Ovary (tissue), 9 donors: Measurements from ENCODE around the gene GLP1R. TPM values are rescaled to one million over a fixed set of nuclear protein-coding genes. Genes with fewer than 3 reads are reported as not detected.

Experiments used
- DNase-seq, 5 donors: peaks; one replicate each; pipeline ENCODE4 v3.0.0-alpha.2; 2019 to 2020
- H3K27ac ChIP-seq, 2 donors: fragments of 200-600 bp; one replicate each; pipeline versions ENCODE4 v1.5.1 to v1.8.0; 2019 to 2022
- H3K27me3 ChIP-seq: fragments of 200-600 bp; one replicate; pipeline ENCODE4 v1.8.0; 2022
- H3K36me3 ChIP-seq: fragments of 200-600 bp; sonication (generic); one replicate; pipeline ENCODE4 v1.5.1; 2019
- H3K4me1 ChIP-seq: one replicate; pipeline ENCODE4 v1.8.1; 2013; ENCODE audit warnings: mild to moderate bottlenecking, moderate library complexity; ENCODE audit not compliant: insufficient read depth
- H3K4me3 ChIP-seq: fragments of 200-600 bp; sonication (generic); one replicate; pipeline ENCODE4 v1.5.1; 2017
- H3K9me3 ChIP-seq, 2 donors: fragments of 200-600 bp in 1 of 2; sonication (generic) in 1 of 2; one replicate each; pipeline versions ENCODE4 v1.5.1 to v1.8.1; 2013 to 2019; ENCODE audit warnings: mild to moderate bottlenecking in 1 of 2, moderate library complexity in 1 of 2
- EP300 ChIP-seq: sonication (generic); formaldehyde crosslinking; IDR thresholded peaks from one replicate; pipeline ENCODE4 v1.6.1; 2017; ENCODE audit warnings: antibody characterized with exemption
- POLR2A ChIP-seq: fragments of 450-650 bp; IDR thresholded peaks from one replicate; pipeline ENCODE4 v1.6.1; 2017; ENCODE audit warnings: antibody characterized with exemption, mild to moderate bottlenecking, moderate library complexity
- WGBS, 3 donors: extraction: QIAGEN DNeasy Blood & Tissue Kit in 1 of 3; methylation state at CpG; one replicate each; pipeline versions ENCODE4 v1.1.5 to v1.1.7; 2013 to 2017; 5-methylcytosine and 5-hydroxymethylcytosine counted together
- intact Hi-C, 4 donors: fragments of 100-400 bp; cut with DNase I; formaldehyde crosslinking; loops; one replicate each; pipeline versions ENCODE4 v1.11.0 to v1.15.1; 2022 to 2023
- polyA plus RNA-seq, 2 donors: library from polyadenylated mRNA; stranded (reverse); fragments of 200-250 nt in 1 of 2; fragments of 350-450 nt in 1 of 2; fragmentation: Illumina TruSeq in 1 of 2; extraction: RNeasy Lipid Tissue Mini Kit (QIAGEN cat#74804) in 1 of 2; gene quantifications; one replicate each; pipeline ENCODE4 v1.2.3, GENCODE V29; 2013 to 2014
- total RNA-seq, 7 donors: library from RNA; depleted of rRNA in 2 of 7; stranded (reverse); fragments of >200 nt in 2 of 7; fragmentation: NEBNext Ultra II Directional in 3 of 7; extraction: Animal tissue kit (Norgen Biotek cat#: 25700) in 3 of 7; gene quantifications; one replicate each; pipeline versions ENCODE4 v1.1.0 to v1.2.4, GENCODE V29; 2016 to 2023
- TF ChIP-seq, protein P1 (sequence below), 3 donors: fragments of 450-650 bp in 2 of 3; fragments of 200-600 bp in 1 of 3; IDR thresholded peaks; one replicate each; pipeline versions ENCODE4 v1.5.1 to v1.8.0; 2016 to 2022; ENCODE audit warnings: antibody characterized with exemption in 3 of 3, mild to moderate bottlenecking in 1 of 3
- donor health status: DM: no; HTN: no; CAD: no; lungs with moderate emphysema.
- donor health status: DM: no; HTN: no; CAD: no.
- donor health status: Bipolar disorder and iron deficiency.
- donor health status: DM: yes; HTN: yes; CAD: no.
- donor health status: DM: no; HTN: no; CAD: no.
- donor health status: DM: yes; HTN: yes; CAD: no.

The GLP1R gene
- total and polyA plus RNA-seq, 9 donors = 0.08 TPM; not detected in 8

DNA sequence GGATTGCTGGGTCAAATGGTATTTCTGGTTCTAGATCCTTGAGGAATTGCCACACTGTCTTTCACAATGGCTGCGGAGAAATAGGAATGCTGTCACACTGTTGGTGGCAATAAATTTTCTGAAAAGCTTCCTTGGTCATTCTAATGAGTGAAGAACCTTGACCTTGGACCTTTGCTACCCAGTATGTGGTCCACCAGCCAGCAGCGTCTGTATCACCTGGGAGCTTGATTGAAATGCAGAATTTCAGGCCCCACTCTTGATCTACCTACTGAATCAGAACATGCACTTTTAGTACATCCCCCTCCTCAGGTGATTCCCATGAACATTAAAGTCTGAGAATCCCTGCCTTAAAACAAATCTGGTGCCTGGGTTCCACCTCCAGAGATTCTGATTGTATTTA lies 27.5 kb upstream of the GLP1R start:
- Histone ChIP-seq H3K9me3 (no peaks in the 10 kb centered on the region), H3K36me3 (no peaks in the 10 kb centered on the region), H3K27me3 (no peaks in the 10 kb centered on the region), H3K4me1 (no peaks in the 10 kb centered on the region), H3K4me3 (no peak overlapping the region), H3K27ac (no peak overlapping the region)
- WGBS, 3 donors = 51 to 65% (median 55%) methylated on average over 2 of the region's 2 CpGs
- intact Hi-C loops = no loop called here
- TF ChIP-seq POLR2A (no peak), EP300 (no peak)
- TF ChIP-seq, protein P1, sequence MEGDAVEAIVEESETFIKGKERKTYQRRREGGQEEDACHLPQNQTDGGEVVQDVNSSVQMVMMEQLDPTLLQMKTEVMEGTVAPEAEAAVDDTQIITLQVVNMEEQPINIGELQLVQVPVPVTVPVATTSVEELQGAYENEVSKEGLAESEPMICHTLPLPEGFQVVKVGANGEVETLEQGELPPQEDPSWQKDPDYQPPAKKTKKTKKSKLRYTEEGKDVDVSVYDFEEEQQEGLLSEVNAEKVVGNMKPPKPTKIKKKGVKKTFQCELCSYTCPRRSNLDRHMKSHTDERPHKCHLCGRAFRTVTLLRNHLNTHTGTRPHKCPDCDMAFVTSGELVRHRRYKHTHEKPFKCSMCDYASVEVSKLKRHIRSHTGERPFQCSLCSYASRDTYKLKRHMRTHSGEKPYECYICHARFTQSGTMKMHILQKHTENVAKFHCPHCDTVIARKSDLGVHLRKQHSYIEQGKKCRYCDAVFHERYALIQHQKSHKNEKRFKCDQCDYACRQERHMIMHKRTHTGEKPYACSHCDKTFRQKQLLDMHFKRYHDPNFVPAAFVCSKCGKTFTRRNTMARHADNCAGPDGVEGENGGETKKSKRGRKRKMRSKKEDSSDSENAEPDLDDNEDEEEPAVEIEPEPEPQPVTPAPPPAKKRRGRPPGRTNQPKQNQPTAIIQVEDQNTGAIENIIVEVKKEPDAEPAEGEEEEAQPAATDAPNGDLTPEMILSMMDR (IDR thresholded peaks at IDR 0.05) = no peak
- no peak for DNase-seq

DNA sequence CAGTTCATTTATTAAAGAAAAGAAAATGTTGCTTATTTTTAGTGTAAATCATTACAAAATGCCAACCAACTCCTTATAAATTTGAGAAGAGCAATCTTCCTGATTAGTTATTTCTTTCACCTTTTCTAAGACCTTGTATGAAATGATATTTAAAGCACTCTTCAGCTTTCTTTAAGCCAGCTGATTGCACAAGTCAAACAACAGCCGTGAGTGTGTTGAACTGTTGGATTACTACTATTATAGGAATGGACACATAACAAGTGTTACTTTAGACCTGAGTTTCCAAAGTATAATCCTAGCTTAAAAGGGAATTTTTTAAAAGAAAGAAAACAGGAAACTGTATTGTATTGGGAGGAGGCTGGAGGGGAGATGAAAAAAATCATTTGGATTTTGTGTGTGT lies 26.8 kb upstream of the GLP1R start:
- no peaks in the 10 kb centered on the region for H3K9me3 ChIP-seq
- H3K4me1 ChIP-seq = no peaks in the 10 kb centered on the region
- WGBS, 3 donors = 51 to 60% (median 59%) methylated on average over 1 of the region's 1 CpG
- no peak overlapping the region for H3K4me3 ChIP-seq
- intact Hi-C loops = no loop called here
- no peaks in the 10 kb centered on the region for H3K36me3 ChIP-seq
- TF ChIP-seq, protein P1 (IDR thresholded peaks at IDR 0.05) = no peak
- TF ChIP-seq POLR2A (no peak), EP300 (no peak)
- no peak for DNase-seq
- H3K27ac ChIP-seq = no peak overlapping the region
- H3K27me3 ChIP-seq = no peaks in the 10 kb centered on the region

DNA sequence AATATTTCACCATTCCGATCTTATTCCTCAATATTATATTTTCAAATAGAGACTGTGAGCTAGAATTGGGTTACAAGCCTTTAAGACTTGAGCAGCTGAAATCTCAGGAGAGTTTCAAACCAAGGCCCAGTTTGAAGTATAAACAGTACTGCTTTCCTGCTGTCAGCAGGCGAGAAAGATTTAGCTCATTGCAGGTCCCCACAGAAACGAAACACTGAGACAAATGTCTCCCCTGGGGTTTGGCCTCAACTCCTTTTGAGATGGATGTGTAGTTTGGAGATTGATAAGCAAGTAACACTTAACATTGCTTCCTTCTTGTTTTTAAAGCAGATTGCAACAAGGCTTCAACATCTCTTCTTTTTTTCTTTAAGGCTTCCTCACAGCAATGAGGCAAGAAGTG lies 22.4 kb upstream of the GLP1R start:
- H3K27me3 ChIP-seq = no peaks in the 10 kb centered on the region
- no peak overlapping the region for H3K4me3 ChIP-seq
- WGBS, 3 donors = 38 to 60% (median 39%) methylated on average over 3 of the region's 3 CpGs
- no peak for TF ChIP-seq EP300
- TF ChIP-seq, protein P1 (IDR thresholded peaks at IDR 0.05) = no peak
- TF ChIP-seq POLR2A = no peak
- DNase-seq = no peak
- intact Hi-C loops = no loop called here
- no peaks in the 10 kb centered on the region for H3K4me1 ChIP-seq
- H3K9me3 ChIP-seq = no peaks in the 10 kb centered on the region
- no peak overlapping the region for H3K27ac ChIP-seq
- no peaks in the 10 kb centered on the region for H3K36me3 ChIP-seq

DNA sequence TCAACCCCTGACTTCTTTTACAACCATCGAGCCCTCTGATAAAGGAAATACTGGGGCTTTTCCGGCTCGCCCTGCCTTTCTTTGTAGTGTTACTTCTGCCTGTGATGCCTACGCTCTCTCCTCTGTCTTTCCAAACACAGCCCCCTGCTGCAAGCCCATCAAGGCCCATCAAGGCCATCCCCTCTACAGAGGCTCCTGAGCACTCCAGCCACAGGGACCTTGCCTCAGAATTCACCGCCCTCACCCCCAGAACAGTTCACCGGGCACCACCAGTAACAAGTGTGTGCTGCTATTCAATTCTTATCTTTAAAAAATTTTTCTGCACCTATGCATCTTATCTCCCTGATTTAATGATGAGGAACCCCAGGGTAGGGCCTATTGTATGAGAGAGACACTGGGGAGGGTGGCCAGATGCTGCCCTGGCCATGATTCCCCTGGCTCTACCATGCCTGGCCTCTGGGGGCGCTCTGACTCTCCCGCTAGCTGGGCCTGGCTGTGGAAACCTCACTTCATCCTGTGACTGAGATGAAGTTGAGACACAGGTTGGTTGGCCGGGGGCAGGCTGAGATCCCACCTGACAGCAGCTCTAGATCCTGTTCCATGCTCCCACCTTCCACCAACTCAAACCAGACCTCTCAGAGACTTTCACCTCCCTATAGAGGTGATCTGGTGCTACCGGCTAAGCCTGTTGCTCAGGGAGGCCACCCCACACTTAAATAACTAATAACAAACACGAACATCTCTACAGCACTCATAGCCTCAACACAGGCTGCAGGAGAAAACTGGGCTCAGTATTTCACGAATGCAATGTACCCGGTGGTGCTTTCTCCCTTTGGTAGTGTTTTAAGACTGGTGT lies 19.2 kb upstream of the GLP1R start:
- WGBS, 3 donors = 74 to 83% (median 74%) methylated on average over 13 of the region's 13 CpGs
- H3K4me3 ChIP-seq = no peak overlapping the region
- H3K27ac ChIP-seq = no peak overlapping the region
- DNase-seq = no peak
- no peaks in the 10 kb centered on the region for H3K4me1 ChIP-seq
- no peaks in the 10 kb centered on the region for H3K36me3 ChIP-seq
- intact Hi-C loops = no loop called here
- TF ChIP-seq, protein P1 (IDR thresholded peaks at IDR 0.05) = no peak
- no peak for TF ChIP-seq POLR2A
- no peak for TF ChIP-seq EP300
- H3K27me3 ChIP-seq = no peaks in the 10 kb centered on the region
- no peaks in the 10 kb centered on the region for H3K9me3 ChIP-seq
